GM21526 (cell line): ENCODE results near the gene KMT2C.
"Not testable (repeated sequence)": the region's sequence is repeated elsewhere in the genome, so short reads cannot be mapped to it uniquely, and the experiment has no call there.

Experiments used
- ATAC-seq: cut with Tn5 transposase; IDR thresholded peaks from one replicate; pipeline ENCODE4 v1.9.1; 2021; ENCODE audit warnings: moderate library complexity; ENCODE audit not compliant: unreplicated experiment, low FRiP score

The KMT2C gene

GRCh38 chr7:152328234-152328633 lies 107.6 kb downstream of the KMT2C start:
- no peak for ATAC-seq

- no peak for ATAC-seq
These were observed 120.0 kb downstream of the KMT2C start for GRCh38 chr7:152315845-152316244.

GRCh38 chr7:152313831-152314604 lies 121.8 kb downstream of the KMT2C start:
- no peak for ATAC-seq

GRCh38 chr7:152313217-152313616 lies 122.6 kb downstream of the KMT2C start:
- no peak for ATAC-seq

- ATAC-seq: no peak
These were observed 123.5 kb downstream of the KMT2C start for GRCh38 chr7:152312316-152312715.

GRCh38 chr7:152307902-152308301 lies 127.9 kb downstream of the KMT2C start:
- ATAC-seq: no peak

- ATAC-seq: not testable (repeated sequence)
These were observed 136.2 kb downstream of the KMT2C start for GRCh38 chr7:152299542-152300143.

GRCh38 chr7:152292897-152293296 lies 142.9 kb downstream of the KMT2C start:
- no peak for ATAC-seq

- ATAC-seq: not testable (repeated sequence)
These were observed 148.8 kb downstream of the KMT2C start for GRCh38 chr7:152286972-152287371.

GRCh38 chr7:152286219-152286618 lies 149.6 kb downstream of the KMT2C start:
- not testable (repeated sequence) for ATAC-seq

GRCh38 chr7:152284998-152285397 lies 150.8 kb downstream of the KMT2C start:
- ATAC-seq: not testable (repeated sequence)

GRCh38 chr7:152277687-152278086 lies 158.1 kb downstream of the KMT2C start:
- not testable (repeated sequence) for ATAC-seq

GRCh38 chr7:152270427-152270826 lies 165.4 kb downstream of the KMT2C start:
- ATAC-seq: not testable (repeated sequence)

- not testable (repeated sequence) for ATAC-seq
These were observed 168.9 kb downstream of the KMT2C start for GRCh38 chr7:152266859-152267258.

GRCh38 chr7:152264915-152265314 lies 170.9 kb downstream of the KMT2C start:
- ATAC-seq: not testable (repeated sequence)

GRCh38 chr7:152262146-152262545 lies 173.7 kb downstream of the KMT2C start:
- ATAC-seq: not testable (repeated sequence)

GRCh38 chr7:152259645-152260044 lies 176.2 kb downstream of the KMT2C start:
- not testable (repeated sequence) for ATAC-seq

GRCh38 chr7:152247851-152248250 lies 188.0 kb downstream of the KMT2C start:
- not testable (repeated sequence) for ATAC-seq

- ATAC-seq: not testable (repeated sequence)
These were observed 190.4 kb downstream of the KMT2C start for GRCh38 chr7:152245417-152245816.

- not testable (repeated sequence) for ATAC-seq
These were observed 192.3 kb downstream of the KMT2C start for GRCh38 chr7:152243464-152243863.

- ATAC-seq: not testable (repeated sequence)
These were observed 194.5 kb downstream of the KMT2C start for GRCh38 chr7:152241301-152241700.

- ATAC-seq: not testable (repeated sequence)
These were observed 199.5 kb downstream of the KMT2C start for GRCh38 chr7:152236306-152236705.
